ENCODE measurements around the gene ASB18.
A peak's percentile ranks its signal among the peaks of the same experiment; 100 is the strongest.

GRCh38 chr2:236309669-236310029 lies 45.4 kb upstream of the ASB18 start:
- TF ChIP-seq CTCF (IDR thresholded peaks at IDR 0.05) (peak; percentile 74), REST (IDR thresholded peaks at IDR 0.05; ENCODE audit: insufficient read depth in 1 of 2, low read depth in 2 of 2, low read length in 1 of 2) (no peak), POLR2AphosphoS5 (IDR thresholded peaks at IDR 0.05; ENCODE audit: low read depth, low read length) (no peak)

Data from Panc1 (cell line).